ENCODE results near the gene FIG4.

FIG4 gene

GRCh38 chr6:109870089-109870410 is 179.0 kb downstream of the FIG4 start:
- Histone ChIP-seq H3F3A (ENCODE audit: low read depth) (no peaks in the 10 kb centered on the region), H3K27me3 (ENCODE audit: insufficient read depth, low read length, poor library complexity, severe bottlenecking) (no peaks in the 10 kb centered on the region), H3K36me3 (ENCODE audit: insufficient read depth, low read length) (no peaks in the 10 kb centered on the region), H2AFZ (ENCODE audit: low read length) (no peak overlapping the region), H3K4me2 (ENCODE audit: low read depth, low read length, poor library complexity, severe bottlenecking) (no peak overlapping the region), H3K9me2 (replicated peaks; ENCODE audit: low read depth, low read length) (no peaks in the 10 kb centered on the region), H3K4me1 (ENCODE audit: insufficient read depth, low read length, poor library complexity, severe bottlenecking) (no peaks in the 10 kb centered on the region), H3K79me2 (ENCODE audit: insufficient read depth, low read length) (no peaks in the 10 kb centered on the region), H3K4me3 (ENCODE audit: low read length, poor library complexity, severe bottlenecking) (no peak overlapping the region), H4K20me1 (ENCODE audit: insufficient read depth, low read length, poor library complexity, severe bottlenecking) (no peaks in the 10 kb centered on the region), H3K9me3 (ENCODE audit: insufficient read depth, low read depth, low read length) (no peaks in the 10 kb centered on the region), H3K9ac (ENCODE audit: low read depth, low read length, poor library complexity, severe bottlenecking) (no peak overlapping the region)
- TF ChIP-seq EZH2phosphoT487 (IDR thresholded peaks at IDR 0.05; ENCODE audit: borderline replicate concordance) (no peak), CTCF (conservative IDR thresholded peaks at IDR 0.05; ENCODE audit: low read length) (no peak)

GRCh38 chr6:109872549-109872948 is 181.5 kb downstream of the FIG4 start:
- no peak for TF ChIP-seq CTCF (conservative IDR thresholded peaks at IDR 0.05; ENCODE audit: low read length)
- no peak for TF ChIP-seq EZH2phosphoT487 (IDR thresholded peaks at IDR 0.05; ENCODE audit: borderline replicate concordance)
- no peak overlapping the region for H3K4me2 ChIP-seq (ENCODE audit: low read depth, low read length, poor library complexity, severe bottlenecking)

GRCh38 chr6:109872968-109873545 is 182.0 kb downstream of the FIG4 start:
- H3K9me3 ChIP-seq (ENCODE audit: insufficient read depth, low read depth, low read length): no peaks in the 10 kb centered on the region
- H3F3A ChIP-seq (ENCODE audit: low read depth): no peaks in the 10 kb centered on the region
- no peak overlapping the region for H3K4me3 ChIP-seq (ENCODE audit: low read length, poor library complexity, severe bottlenecking)
- no peaks in the 10 kb centered on the region for H3K9me2 ChIP-seq (replicated peaks; ENCODE audit: low read depth, low read length)
- no peaks in the 10 kb centered on the region for H3K4me1 ChIP-seq (ENCODE audit: insufficient read depth, low read length, poor library complexity, severe bottlenecking)
- TF ChIP-seq CTCF (conservative IDR thresholded peaks at IDR 0.05; ENCODE audit: low read length) (no peak), EZH2phosphoT487 (IDR thresholded peaks at IDR 0.05; ENCODE audit: borderline replicate concordance) (no peak)
- H4K20me1 ChIP-seq (ENCODE audit: insufficient read depth, low read length, poor library complexity, severe bottlenecking): no peaks in the 10 kb centered on the region
- no peaks in the 10 kb centered on the region for H3K27me3 ChIP-seq (ENCODE audit: insufficient read depth, low read length, poor library complexity, severe bottlenecking)
- no peak overlapping the region for H3K9ac ChIP-seq (ENCODE audit: low read depth, low read length, poor library complexity, severe bottlenecking)
- no peaks in the 10 kb centered on the region for H3K79me2 ChIP-seq (ENCODE audit: insufficient read depth, low read length)
- no peak overlapping the region for H3K4me2 ChIP-seq (ENCODE audit: low read depth, low read length, poor library complexity, severe bottlenecking)
- H3K36me3 ChIP-seq (ENCODE audit: insufficient read depth, low read length): no peaks in the 10 kb centered on the region
- no peak overlapping the region for H2AFZ ChIP-seq (ENCODE audit: low read length)

More at GRCh38 chr6:109872549-109872948, 181.5 kb downstream of the FIG4 start:
- H3K36me3 ChIP-seq (ENCODE audit: insufficient read depth, low read length): no peaks in the 10 kb centered on the region
- no peaks in the 10 kb centered on the region for H4K20me1 ChIP-seq (ENCODE audit: insufficient read depth, low read length, poor library complexity, severe bottlenecking)
- H2AFZ ChIP-seq (ENCODE audit: low read length): no peak overlapping the region
- H3K9ac ChIP-seq (ENCODE audit: low read depth, low read length, poor library complexity, severe bottlenecking): no peak overlapping the region
- H3K9me2 ChIP-seq (replicated peaks; ENCODE audit: low read depth, low read length): no peaks in the 10 kb centered on the region
- no peaks in the 10 kb centered on the region for H3K27me3 ChIP-seq (ENCODE audit: insufficient read depth, low read length, poor library complexity, severe bottlenecking)
- no peaks in the 10 kb centered on the region for H3K9me3 ChIP-seq (ENCODE audit: insufficient read depth, low read depth, low read length)
- no peaks in the 10 kb centered on the region for H3K79me2 ChIP-seq (ENCODE audit: insufficient read depth, low read length)
- no peak overlapping the region for H3K4me3 ChIP-seq (ENCODE audit: low read length, poor library complexity, severe bottlenecking)
- no peaks in the 10 kb centered on the region for H3F3A ChIP-seq (ENCODE audit: low read depth)
- no peaks in the 10 kb centered on the region for H3K4me1 ChIP-seq (ENCODE audit: insufficient read depth, low read length, poor library complexity, severe bottlenecking)
